HG03342 (cell line): ENCODE results near the gene ARPC2.

ENCODE experiments used
- ATAC-seq: cut with Tn5 transposase; IDR thresholded peaks from one replicate; pipeline ENCODE4 v1.9.1; 2021; ENCODE audit warnings: mild to moderate bottlenecking, moderate library complexity; ENCODE audit not compliant: unreplicated experiment

The ARPC2 gene

GRCh38 chr2:218216336-218216673, 684 bp upstream of the ARPC2 start:
- no peak for ATAC-seq

- ATAC-seq = peak; percentile 32
Measured at GRCh38 chr2:218217360-218218267, 625 bp downstream of the ARPC2 start.

- peak; percentile 35 for ATAC-seq
Measured at GRCh38 chr2:218218268-218219185, 1.5 kb downstream of the ARPC2 start.

GRCh38 chr2:218219934-218220333, 2.9 kb downstream of the ARPC2 start:
- no peak for ATAC-seq

- ATAC-seq = no peak
Measured at GRCh38 chr2:218221000-218221399, 4.0 kb downstream of the ARPC2 start.

GRCh38 chr2:218223046-218223445, 6.1 kb downstream of the ARPC2 start:
- ATAC-seq = no peak

GRCh38 chr2:218224186-218224585, 7.2 kb downstream of the ARPC2 start:
- no peak for ATAC-seq

GRCh38 chr2:218226903-218227302, 9.9 kb downstream of the ARPC2 start:
- ATAC-seq = no peak

GRCh38 chr2:218228366-218229090, 11.5 kb downstream of the ARPC2 start:
- no peak for ATAC-seq

GRCh38 chr2:218229239-218229638, 12.2 kb downstream of the ARPC2 start:
- ATAC-seq = peak; percentile 76

- no peak for ATAC-seq
Measured at GRCh38 chr2:218229851-218230250, 12.9 kb downstream of the ARPC2 start.

GRCh38 chr2:218230882-218231281, 13.9 kb downstream of the ARPC2 start:
- peak; percentile 69 for ATAC-seq

- ATAC-seq = no peak
Measured at GRCh38 chr2:218233543-218233942, 16.6 kb downstream of the ARPC2 start.

GRCh38 chr2:218234521-218234920, 17.5 kb downstream of the ARPC2 start:
- no peak for ATAC-seq

GRCh38 chr2:218235017-218235416, 18.0 kb downstream of the ARPC2 start:
- ATAC-seq = no peak

GRCh38 chr2:218236829-218237228, 19.8 kb downstream of the ARPC2 start:
- ATAC-seq = no peak

GRCh38 chr2:218238887-218239286, 21.9 kb downstream of the ARPC2 start:
- ATAC-seq = no peak

GRCh38 chr2:218244204-218244603, 27.2 kb downstream of the ARPC2 start:
- ATAC-seq = no peak

- no peak for ATAC-seq
Measured at GRCh38 chr2:218244665-218245064, 27.7 kb downstream of the ARPC2 start.

- ATAC-seq = no peak
Measured at GRCh38 chr2:218245214-218245613, 28.2 kb downstream of the ARPC2 start.

GRCh38 chr2:218249691-218250090, 32.7 kb downstream of the ARPC2 start:
- ATAC-seq = no peak
